WTC11 (cell line): ENCODE measurements around the gene BTN2A1. TPM values are rescaled to one million over a fixed set of nuclear protein-coding genes. Genes with fewer than 3 reads are reported as not detected.
"Not testable (repeated sequence)": the region's sequence is repeated elsewhere in the genome, so short reads cannot be mapped to it uniquely, and the experiment has no call there.

Experiments used
- ATAC-seq: fragments of 200-7000 bp; cut with Tn5 transposase; 2 replicates; pipeline ENCODE4 v1.10.0; 2021; ENCODE audit warnings: mild to moderate bottlenecking, moderate library complexity
- CTCF ChIA-PET: fragments of 300-600 bp; sonication (Branson Sonifier 250); formaldehyde crosslinking; loops from one replicate; lab custom pipeline; 2021; ENCODE audit warnings: antibody characterized with exemption; lab: Charles Lee
- POLR2A ChIA-PET: fragments of 350-600 bp; sonication (Branson Sonifier 250); formaldehyde crosslinking; loops from one replicate; lab custom pipeline; 2021; ENCODE audit warnings: antibody characterized with exemption; lab: Charles Lee
- DNase-seq: peaks from one replicate; pipeline ENCODE4 v3.0.0; 2021; ENCODE audit warnings: low spot score
- H3K27ac Mint-ChIP-seq: 2 replicates; pipeline ENCODE4 v1.8.0; 2021; ENCODE audit warnings: mixed read lengths
- H3K27me3 Mint-ChIP-seq: 2 replicates; pipeline ENCODE4 v1.8.0; 2021; ENCODE audit warnings: low read depth, mild to moderate bottlenecking, moderate library complexity, mixed read lengths
- H3K36me3 Mint-ChIP-seq: 2 replicates; pipeline ENCODE4 v1.8.0; 2021; ENCODE audit warnings: mixed read lengths
- H3K4me1 Mint-ChIP-seq: 2 replicates; pipeline ENCODE4 v1.8.0; 2022; ENCODE audit warnings: mixed read lengths
- H3K4me3 Mint-ChIP-seq: 2 replicates; pipeline ENCODE4 v1.8.0; 2021; ENCODE audit warnings: mild to moderate bottlenecking, moderate library complexity, mixed read lengths
- H3K9me3 Mint-ChIP-seq: 2 replicates; pipeline ENCODE4 v1.8.0; 2021; ENCODE audit warnings: mixed read lengths
- CREB1 ChIP-seq: sonication (generic); formaldehyde crosslinking; IDR thresholded peaks from 2 replicates; pipeline ENCODE4 v1.8.0; 2023; ENCODE audit warnings: mild to moderate bottlenecking, missing genetic modification reagents
- ELF4 ChIP-seq: sonication (generic); formaldehyde crosslinking; IDR thresholded peaks from 2 replicates; pipeline ENCODE4 v1.8.1; 2022; ENCODE audit warnings: low read depth, mild to moderate bottlenecking, moderate library complexity, missing genetic modification reagents
- NFYB ChIP-seq: sonication (generic); formaldehyde crosslinking; conservative IDR thresholded peaks from 2 replicates; pipeline ENCODE4 v1.8.0; 2022; ENCODE audit warnings: low read depth, missing genetic modification reagents
- PRRX2 ChIP-seq: fragments of 250-450 bp; sonication (Bioruptor Pico); IDR thresholded peaks from 2 replicates; pipeline ENCODE4 v1.8.0; 2021; ENCODE audit warnings: mild to moderate bottlenecking
- SMAD3 ChIP-seq: sonication (generic); formaldehyde crosslinking; IDR thresholded peaks from 2 replicates; pipeline ENCODE4 v1.8.0; 2022; ENCODE audit warnings: missing genetic modification reagents, mild to moderate bottlenecking, borderline replicate concordance
- total RNA-seq: library from RNA; stranded (reverse); gene quantifications from 3 replicates; pipeline ENCODE4 v1.2.3, GENCODE V29; 2021
- TF ChIP-seq, protein P1 (sequence below): sonication (generic); formaldehyde crosslinking; IDR thresholded peaks from 2 replicates; pipeline ENCODE4 v1.8.1; 2023; ENCODE audit warnings: mild to moderate bottlenecking, missing genetic modification reagents, borderline replicate concordance
- TF ChIP-seq, protein P2 (sequence below): sonication (generic); formaldehyde crosslinking; IDR thresholded peaks from 2 replicates; pipeline ENCODE4 v1.8.1; 2023; ENCODE audit warnings: mild to moderate bottlenecking, missing genetic modification reagents
- TF ChIP-seq, protein P3 (sequence below): sonication (generic); formaldehyde crosslinking; IDR thresholded peaks from 2 replicates; pipeline ENCODE4 v1.8.0; 2022; ENCODE audit warnings: mild to moderate bottlenecking, missing genetic modification reagents
- TF ChIP-seq, protein P4 (sequence below): sonication (generic); formaldehyde crosslinking; IDR thresholded peaks from 2 replicates; pipeline ENCODE4 v1.8.0; 2023; ENCODE audit warnings: mild to moderate bottlenecking, missing genetic modification reagents

The BTN2A1 gene
- total RNA-seq, 1 experiment from 2014 or later = 9.9 TPM

DNA sequence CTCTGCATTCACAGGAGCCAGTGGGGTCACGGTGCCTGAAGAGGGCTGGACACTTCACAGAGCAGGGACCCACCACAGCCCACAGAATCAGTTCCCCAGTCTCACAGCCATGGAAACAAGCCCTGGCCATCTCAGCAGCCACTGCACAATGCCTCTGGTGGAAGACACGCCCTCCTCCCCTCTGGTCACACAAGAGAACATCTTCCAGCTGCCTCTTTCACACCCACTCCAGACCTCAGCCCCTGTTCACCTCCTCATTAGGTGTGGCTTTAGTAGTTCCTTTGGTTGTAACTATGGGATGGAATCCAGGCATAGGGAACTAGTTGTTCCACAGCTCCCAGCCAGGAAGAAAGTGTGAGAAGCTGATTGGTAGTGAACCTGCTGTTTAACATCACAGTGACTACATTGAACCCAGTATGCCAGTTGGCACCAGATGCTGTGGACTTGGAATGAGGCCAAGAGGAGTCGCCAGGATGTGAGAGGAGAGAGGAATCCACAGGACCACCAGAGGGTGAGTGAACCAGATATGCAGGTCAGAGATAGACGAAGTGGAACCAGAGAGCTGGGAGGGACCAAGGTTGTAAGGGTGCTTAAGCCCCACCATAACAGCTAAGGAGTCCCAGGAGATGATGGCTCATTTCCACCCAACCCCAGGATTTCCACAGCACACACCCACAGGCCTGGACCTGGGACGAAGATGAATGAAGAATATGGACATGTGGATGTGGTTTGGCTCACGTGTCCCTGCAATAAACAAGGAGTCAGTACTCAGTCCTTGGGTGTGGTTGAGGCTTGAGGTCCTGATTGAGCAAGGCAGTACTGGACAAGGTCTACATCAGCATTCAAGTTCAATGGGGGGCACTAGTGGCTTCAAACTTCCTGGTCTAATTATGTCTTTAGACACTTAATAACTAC lies 26.2 kb upstream of the BTN2A1 start (continued):
- TF ChIP-seq, protein P1, sequence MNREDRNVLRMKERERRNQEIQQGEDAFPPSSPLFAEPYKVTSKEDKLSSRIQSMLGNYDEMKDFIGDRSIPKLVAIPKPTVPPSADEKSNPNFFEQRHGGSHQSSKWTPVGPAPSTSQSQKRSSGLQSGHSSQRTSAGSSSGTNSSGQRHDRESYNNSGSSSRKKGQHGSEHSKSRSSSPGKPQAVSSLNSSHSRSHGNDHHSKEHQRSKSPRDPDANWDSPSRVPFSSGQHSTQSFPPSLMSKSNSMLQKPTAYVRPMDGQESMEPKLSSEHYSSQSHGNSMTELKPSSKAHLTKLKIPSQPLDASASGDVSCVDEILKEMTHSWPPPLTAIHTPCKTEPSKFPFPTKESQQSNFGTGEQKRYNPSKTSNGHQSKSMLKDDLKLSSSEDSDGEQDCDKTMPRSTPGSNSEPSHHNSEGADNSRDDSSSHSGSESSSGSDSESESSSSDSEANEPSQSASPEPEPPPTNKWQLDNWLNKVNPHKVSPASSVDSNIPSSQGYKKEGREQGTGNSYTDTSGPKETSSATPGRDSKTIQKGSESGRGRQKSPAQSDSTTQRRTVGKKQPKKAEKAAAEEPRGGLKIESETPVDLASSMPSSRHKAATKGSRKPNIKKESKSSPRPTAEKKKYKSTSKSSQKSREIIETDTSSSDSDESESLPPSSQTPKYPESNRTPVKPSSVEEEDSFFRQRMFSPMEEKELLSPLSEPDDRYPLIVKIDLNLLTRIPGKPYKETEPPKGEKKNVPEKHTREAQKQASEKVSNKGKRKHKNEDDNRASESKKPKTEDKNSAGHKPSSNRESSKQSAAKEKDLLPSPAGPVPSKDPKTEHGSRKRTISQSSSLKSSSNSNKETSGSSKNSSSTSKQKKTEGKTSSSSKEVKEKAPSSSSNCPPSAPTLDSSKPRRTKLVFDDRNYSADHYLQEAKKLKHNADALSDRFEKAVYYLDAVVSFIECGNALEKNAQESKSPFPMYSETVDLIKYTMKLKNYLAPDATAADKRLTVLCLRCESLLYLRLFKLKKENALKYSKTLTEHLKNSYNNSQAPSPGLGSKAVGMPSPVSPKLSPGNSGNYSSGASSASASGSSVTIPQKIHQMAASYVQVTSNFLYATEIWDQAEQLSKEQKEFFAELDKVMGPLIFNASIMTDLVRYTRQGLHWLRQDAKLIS = no peak

DNA sequence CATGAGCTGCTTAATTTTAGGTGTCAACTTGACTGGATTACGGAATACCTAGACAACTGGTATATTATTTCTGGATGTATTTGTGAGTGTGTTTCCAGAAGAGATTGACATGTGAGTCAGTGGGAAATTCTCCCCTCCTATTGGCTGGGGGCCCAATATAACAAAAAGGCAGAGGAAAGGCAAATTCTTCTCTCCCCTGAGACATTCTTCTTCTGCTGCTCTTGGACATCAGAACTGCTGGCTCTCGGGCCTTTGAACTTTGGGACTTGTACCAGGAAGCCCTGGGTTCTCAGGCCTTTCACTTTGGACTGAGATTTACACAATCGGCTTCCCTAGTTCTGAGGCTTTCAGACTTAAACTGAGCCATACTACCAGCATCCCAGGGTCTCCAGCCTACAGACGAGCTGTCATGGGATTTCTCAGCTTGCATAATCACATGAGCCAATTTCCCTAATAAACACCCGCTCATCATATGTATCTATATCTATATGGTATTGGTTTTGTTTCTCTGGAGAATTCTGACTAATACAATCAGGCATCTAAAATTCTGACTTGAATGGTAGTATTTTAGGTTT lies 25.0 kb upstream of the BTN2A1 start:
- Mint-ChIP-seq H3K27me3 (peaks cover 9% of the 10 kb centered on the region; the same call in 1 of the 2 replicates), H3K9me3 (peaks cover 40% of the 10 kb centered on the region), H3K27ac (no peak overlapping the region), H3K36me3 (peaks cover 55% of the 10 kb centered on the region), H3K4me3 (no peak overlapping the region), H3K4me1 (no peaks in the 10 kb centered on the region)
- DNase-seq (no peak), ATAC-seq (no peak)
- no peak for TF ChIP-seq PRRX2 (CRISPR knock-in tag)
- TF ChIP-seq SMAD3 (CRISPR knock-in tag) = no peak
- no peak for TF ChIP-seq CREB1
- CTCF ChIA-PET = no interaction called here
- POLR2A ChIA-PET = no interaction called here

DNA sequence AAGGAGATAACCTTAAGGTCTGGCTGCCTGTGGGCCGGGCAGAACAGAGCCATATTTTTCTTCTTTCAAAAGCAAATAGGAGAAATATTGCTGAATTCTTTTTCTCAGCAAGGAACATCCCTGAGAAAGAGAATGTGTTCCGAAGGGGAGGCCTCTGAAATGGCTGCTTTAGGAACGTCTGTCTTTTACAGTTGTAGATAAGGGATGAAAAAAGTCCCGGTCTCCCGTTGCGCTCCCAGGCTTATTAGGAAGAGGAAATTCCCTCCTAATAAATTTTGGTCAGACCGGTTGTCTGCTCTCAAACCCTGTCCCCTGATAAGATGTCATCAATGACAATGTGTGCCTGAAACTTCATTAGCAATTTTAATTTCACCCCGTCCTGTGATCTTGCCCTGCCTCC lies 24.1 kb upstream of the BTN2A1 start:
- H3K4me1 Mint-ChIP-seq, DNase-seq, H3K27ac Mint-ChIP-seq, POLR2A ChIA-PET, H3K27me3 Mint-ChIP-seq, ATAC-seq, H3K4me3 Mint-ChIP-seq, CTCF ChIA-PET: not testable (repeated sequence)
- Mint-ChIP-seq H3K36me3 (peaks cover 52% of the 10 kb centered on the region), H3K9me3 (peaks cover 40% of the 10 kb centered on the region)

DNA sequence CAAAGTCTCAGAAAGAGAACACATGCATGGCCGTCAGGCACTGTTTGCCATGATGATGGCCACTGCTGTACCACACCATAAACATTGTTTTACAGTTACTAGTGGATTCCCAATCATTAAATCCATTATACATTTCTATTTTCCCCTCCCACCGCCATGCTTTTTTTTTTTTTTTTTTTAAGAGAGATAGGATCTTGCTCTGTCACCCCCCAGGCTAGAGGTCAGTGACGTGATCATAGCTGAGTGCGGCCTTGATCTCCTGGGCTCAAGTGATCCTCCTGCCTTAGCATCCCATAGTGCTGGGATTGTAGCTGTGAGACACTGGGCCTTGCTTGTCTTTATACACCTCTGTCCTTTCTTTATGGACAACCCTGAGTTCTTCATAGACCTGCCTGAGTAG lies 21.7 kb upstream of the BTN2A1 start:
- no peak for DNase-seq
- POLR2A ChIA-PET = interaction anchor here (1.2 kb wide), 1 partner anchor 10 kb away, joined by 3 read pairs; no protein-coding TSS in a partner anchor
- Mint-ChIP-seq H3K9me3 (peaks cover 40% of the 10 kb centered on the region), H3K4me1 (no peaks in the 10 kb centered on the region), H3K4me3 (no peak overlapping the region), H3K27me3 (peaks cover 9% of the 10 kb centered on the region; the same call in 1 of the 2 replicates), H3K27ac (no peak overlapping the region), H3K36me3 (peaks cover 42% of the 10 kb centered on the region)
- CTCF ChIA-PET = no interaction called here
- TF ChIP-seq, protein P2, sequence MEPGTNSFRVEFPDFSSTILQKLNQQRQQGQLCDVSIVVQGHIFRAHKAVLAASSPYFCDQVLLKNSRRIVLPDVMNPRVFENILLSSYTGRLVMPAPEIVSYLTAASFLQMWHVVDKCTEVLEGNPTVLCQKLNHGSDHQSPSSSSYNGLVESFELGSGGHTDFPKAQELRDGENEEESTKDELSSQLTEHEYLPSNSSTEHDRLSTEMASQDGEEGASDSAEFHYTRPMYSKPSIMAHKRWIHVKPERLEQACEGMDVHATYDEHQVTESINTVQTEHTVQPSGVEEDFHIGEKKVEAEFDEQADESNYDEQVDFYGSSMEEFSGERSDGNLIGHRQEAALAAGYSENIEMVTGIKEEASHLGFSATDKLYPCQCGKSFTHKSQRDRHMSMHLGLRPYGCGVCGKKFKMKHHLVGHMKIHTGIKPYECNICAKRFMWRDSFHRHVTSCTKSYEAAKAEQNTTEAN (CRISPR knock-in tag) = no peak
- TF ChIP-seq, protein P3, sequence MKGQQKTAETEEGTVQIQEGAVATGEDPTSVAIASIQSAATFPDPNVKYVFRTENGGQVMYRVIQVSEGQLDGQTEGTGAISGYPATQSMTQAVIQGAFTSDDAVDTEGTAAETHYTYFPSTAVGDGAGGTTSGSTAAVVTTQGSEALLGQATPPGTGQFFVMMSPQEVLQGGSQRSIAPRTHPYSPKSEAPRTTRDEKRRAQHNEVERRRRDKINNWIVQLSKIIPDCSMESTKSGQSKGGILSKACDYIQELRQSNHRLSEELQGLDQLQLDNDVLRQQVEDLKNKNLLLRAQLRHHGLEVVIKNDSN (CRISPR knock-in tag) = no peak
- no peak for TF ChIP-seq ELF4 (CRISPR knock-in tag)
- TF ChIP-seq NFYB (CRISPR knock-in tag) = no peak
- TF ChIP-seq, protein P4, sequence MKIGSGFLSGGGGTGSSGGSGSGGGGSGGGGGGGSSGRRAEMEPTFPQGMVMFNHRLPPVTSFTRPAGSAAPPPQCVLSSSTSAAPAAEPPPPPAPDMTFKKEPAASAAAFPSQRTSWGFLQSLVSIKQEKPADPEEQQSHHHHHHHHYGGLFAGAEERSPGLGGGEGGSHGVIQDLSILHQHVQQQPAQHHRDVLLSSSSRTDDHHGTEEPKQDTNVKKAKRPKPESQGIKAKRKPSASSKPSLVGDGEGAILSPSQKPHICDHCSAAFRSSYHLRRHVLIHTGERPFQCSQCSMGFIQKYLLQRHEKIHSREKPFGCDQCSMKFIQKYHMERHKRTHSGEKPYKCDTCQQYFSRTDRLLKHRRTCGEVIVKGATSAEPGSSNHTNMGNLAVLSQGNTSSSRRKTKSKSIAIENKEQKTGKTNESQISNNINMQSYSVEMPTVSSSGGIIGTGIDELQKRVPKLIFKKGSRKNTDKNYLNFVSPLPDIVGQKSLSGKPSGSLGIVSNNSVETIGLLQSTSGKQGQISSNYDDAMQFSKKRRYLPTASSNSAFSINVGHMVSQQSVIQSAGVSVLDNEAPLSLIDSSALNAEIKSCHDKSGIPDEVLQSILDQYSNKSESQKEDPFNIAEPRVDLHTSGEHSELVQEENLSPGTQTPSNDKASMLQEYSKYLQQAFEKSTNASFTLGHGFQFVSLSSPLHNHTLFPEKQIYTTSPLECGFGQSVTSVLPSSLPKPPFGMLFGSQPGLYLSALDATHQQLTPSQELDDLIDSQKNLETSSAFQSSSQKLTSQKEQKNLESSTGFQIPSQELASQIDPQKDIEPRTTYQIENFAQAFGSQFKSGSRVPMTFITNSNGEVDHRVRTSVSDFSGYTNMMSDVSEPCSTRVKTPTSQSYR (CRISPR knock-in tag) = no peak
- no peak for ATAC-seq
